Urinary bladder (tissue), 2 donors: ENCODE data around the gene ASB15. TPM values are rescaled to one million over a fixed set of nuclear protein-coding genes. Genes with fewer than 3 reads are reported as not detected.

Source experiments
- polyA plus RNA-seq: library from polyadenylated mRNA; stranded (reverse); fragments of 200-250 nt; gene quantifications from one replicate; pipeline ENCODE4 v1.2.3, GENCODE V29; 2013
- total RNA-seq: library from RNA; depleted of rRNA; stranded (reverse); fragments of >200 nt; gene quantifications from one replicate; pipeline ENCODE4 v1.2.3, GENCODE V29; 2014
- donor health status: healthy.

Gene ASB15
- total and polyA plus RNA-seq, 2 donors = 0.11 TPM; not detected in 1

Other genes with a start within 250 kb of the ASB15 start
- gene IQUB, start 67.2 kb upstream of the ASB15 start, total RNA-seq = 1.5 TPM
- gene IQUB, start 67.2 kb upstream of the ASB15 start, polyA plus RNA-seq = 0.22 TPM
- 123 TPM for gene NDUFA5, start 44.0 kb upstream of the ASB15 start, total RNA-seq
- gene NDUFA5, start 44.0 kb upstream of the ASB15 start, polyA plus RNA-seq = 92.9 TPM
- gene LMOD2, start 54.0 kb downstream of the ASB15 start, total RNA-seq = 5.4 TPM
- not detected for gene LMOD2, start 54.0 kb downstream of the ASB15 start, polyA plus RNA-seq
- 56.3 TPM for gene WASL, start 147.2 kb downstream of the ASB15 start, total RNA-seq
- 31.3 TPM for gene WASL, start 147.2 kb downstream of the ASB15 start, polyA plus RNA-seq
- not detected for gene HYAL4, start 243.3 kb downstream of the ASB15 start, total RNA-seq
- not detected for gene HYAL4, start 243.3 kb downstream of the ASB15 start, polyA plus RNA-seq